Stimulated activated CD4-positive, alpha-beta T cell treated with anti-CD3 and anti-CD28 coated beads, Interleukin-2, amount 100 ng/mL, for 4 hours (primary cell): ENCODE results near the gene BMP8A.
"Not testable (repeated sequence)": the region's sequence is repeated elsewhere in the genome, so short reads cannot be mapped to it uniquely, and the experiment has no call there.

Experiments used
- DNase-seq: peaks from one replicate; pipeline ENCODE4 v3.0.0-alpha.2; 2020; ENCODE audit warnings: low read depth

The BMP8A gene

GRCh38 chr1:39527190-39527579, 35.7 kb downstream of the BMP8A start:
- DNase-seq, result not testable (repeated sequence)

- no peak for DNase-seq
Observed at GRCh38 chr1:39528082-39528481, 36.6 kb downstream of the BMP8A start.

- no peak for DNase-seq
Observed at GRCh38 chr1:39529901-39530535, 38.6 kb downstream of the BMP8A start.

- DNase-seq, result no peak
Observed at GRCh38 chr1:39531526-39531925, 40.1 kb downstream of the BMP8A start.

GRCh38 chr1:39533442-39533841, 42.0 kb downstream of the BMP8A start:
- DNase-seq, result no peak

- no peak for DNase-seq
Observed at GRCh38 chr1:39538531-39539251, 47.3 kb downstream of the BMP8A start.

GRCh38 chr1:39539252-39539790, 47.9 kb downstream of the BMP8A start:
- peak; percentile 18 for DNase-seq

GRCh38 chr1:39540504-39541031, 49.1 kb downstream of the BMP8A start:
- no peak for DNase-seq

- no peak for DNase-seq
Observed at GRCh38 chr1:39542924-39543323, 51.5 kb downstream of the BMP8A start.

- DNase-seq, result no peak
Observed at GRCh38 chr1:39544327-39544726, 52.9 kb downstream of the BMP8A start.

GRCh38 chr1:39545531-39545930, 54.1 kb downstream of the BMP8A start:
- DNase-seq, result no peak

- DNase-seq, result no peak
Observed at GRCh38 chr1:39554277-39554676, 62.8 kb downstream of the BMP8A start.

- DNase-seq, result no peak
Observed at GRCh38 chr1:39561279-39561678, 69.8 kb downstream of the BMP8A start.

GRCh38 chr1:39562886-39563285, 71.5 kb downstream of the BMP8A start:
- DNase-seq, result no peak

- DNase-seq, result no peak
Observed at GRCh38 chr1:39563669-39564068, 72.2 kb downstream of the BMP8A start.

GRCh38 chr1:39564340-39564739, 72.9 kb downstream of the BMP8A start:
- DNase-seq, result no peak

- no peak for DNase-seq
Observed at GRCh38 chr1:39564941-39565340, 73.5 kb downstream of the BMP8A start.

GRCh38 chr1:39566441-39567137, 75.2 kb downstream of the BMP8A start:
- no peak for DNase-seq

- DNase-seq, result no peak
Observed at GRCh38 chr1:39567302-39567701, 75.9 kb downstream of the BMP8A start.

GRCh38 chr1:39568208-39568607, 76.8 kb downstream of the BMP8A start:
- no peak for DNase-seq

- no peak for DNase-seq
Observed at GRCh38 chr1:39569034-39569433, 77.6 kb downstream of the BMP8A start.

GRCh38 chr1:39570477-39571177, 79.2 kb downstream of the BMP8A start:
- DNase-seq, result no peak
